Pulmonary artery endothelial cell (primary cell): ENCODE data around the gene TP53BP2. TPM values are rescaled to one million over a fixed set of nuclear protein-coding genes. Genes with fewer than 3 reads are reported as not detected.
"Not testable (repeated sequence)": the region's sequence is repeated elsewhere in the genome, so short reads cannot be mapped to it uniquely, and the experiment has no call there.

Experiments used
- DNase-seq: peaks from one replicate; pipeline ENCODE4 v3.0.0-alpha.2; 2011; ENCODE audit warnings: low read depth, low spot score
- total RNA-seq: library from RNA; depleted of rRNA; stranded (reverse); fragments of >200 nt; gene quantifications from 2 replicates; pipeline ENCODE4 v1.2.3, GENCODE V29; 2014

TP53BP2 gene
- total RNA-seq, 1 donor from 2014 or later: 16.0 TPM

DNA sequence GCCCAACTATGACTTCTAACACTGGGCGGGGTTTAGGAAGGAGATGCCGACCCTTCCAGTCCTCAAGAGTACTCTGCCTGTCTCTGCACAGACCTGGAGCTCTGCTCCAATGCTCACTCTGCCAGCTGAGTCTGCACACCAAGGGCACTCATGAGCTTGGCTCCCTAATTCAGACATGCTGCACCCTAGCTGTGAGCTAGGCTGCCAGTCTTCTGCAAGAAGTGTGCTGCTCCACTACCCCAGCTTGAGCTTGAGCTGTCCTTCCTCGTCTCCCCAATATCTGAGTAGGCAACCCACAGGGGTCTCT is 13.2 kb downstream of the TP53BP2 start:
- DNase-seq: no peak

DNA sequence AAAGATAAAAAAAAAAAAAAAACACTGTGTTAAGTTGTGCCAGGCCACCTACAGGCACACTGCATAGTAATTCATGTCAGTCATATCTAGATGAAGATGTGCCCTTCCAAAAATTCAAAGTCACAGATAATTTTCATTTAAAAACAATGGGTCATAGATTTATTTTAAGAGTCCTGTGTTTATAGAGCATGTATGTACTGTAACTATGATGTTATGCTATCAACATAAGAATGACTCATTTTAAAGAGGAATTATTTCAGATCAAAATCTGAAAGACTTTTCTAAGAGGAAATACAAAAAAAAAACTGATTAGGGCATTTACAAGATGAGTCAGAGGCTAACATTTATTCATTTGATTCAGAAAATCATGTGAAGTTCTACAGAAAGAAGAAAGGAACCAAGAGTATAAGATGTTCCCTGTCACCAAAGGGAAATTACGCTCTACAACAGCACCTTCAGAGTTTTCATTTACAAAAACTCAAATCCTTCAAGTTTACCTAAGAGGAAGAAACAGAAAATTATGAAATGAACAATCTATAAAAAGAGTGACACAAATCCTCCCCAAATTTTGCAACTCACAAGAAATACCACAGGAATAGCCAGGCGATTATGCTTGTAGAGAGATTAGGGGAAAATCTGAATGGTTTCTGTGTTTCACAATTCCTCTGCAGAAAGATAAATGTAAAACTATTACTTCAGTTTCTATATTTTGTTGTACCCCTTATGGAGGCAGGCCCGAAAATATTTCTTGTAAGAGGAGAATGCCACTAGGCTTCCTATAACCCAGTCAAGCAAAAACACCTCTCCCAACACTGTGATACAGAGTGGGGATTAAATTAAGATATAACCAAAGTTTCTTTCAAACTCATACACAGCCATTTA is 13.8 kb downstream of the TP53BP2 start:
- peak; percentile 50 for DNase-seq

- no peak for DNase-seq
Observed at GRCh38 chr1:223829678-223830077, 16.1 kb downstream of the TP53BP2 start.

GRCh38 chr1:223828162-223828848 is 17.4 kb downstream of the TP53BP2 start:
- no peak for DNase-seq

- DNase-seq: no peak
Observed at GRCh38 chr1:223827193-223827663, 18.5 kb downstream of the TP53BP2 start.

DNA sequence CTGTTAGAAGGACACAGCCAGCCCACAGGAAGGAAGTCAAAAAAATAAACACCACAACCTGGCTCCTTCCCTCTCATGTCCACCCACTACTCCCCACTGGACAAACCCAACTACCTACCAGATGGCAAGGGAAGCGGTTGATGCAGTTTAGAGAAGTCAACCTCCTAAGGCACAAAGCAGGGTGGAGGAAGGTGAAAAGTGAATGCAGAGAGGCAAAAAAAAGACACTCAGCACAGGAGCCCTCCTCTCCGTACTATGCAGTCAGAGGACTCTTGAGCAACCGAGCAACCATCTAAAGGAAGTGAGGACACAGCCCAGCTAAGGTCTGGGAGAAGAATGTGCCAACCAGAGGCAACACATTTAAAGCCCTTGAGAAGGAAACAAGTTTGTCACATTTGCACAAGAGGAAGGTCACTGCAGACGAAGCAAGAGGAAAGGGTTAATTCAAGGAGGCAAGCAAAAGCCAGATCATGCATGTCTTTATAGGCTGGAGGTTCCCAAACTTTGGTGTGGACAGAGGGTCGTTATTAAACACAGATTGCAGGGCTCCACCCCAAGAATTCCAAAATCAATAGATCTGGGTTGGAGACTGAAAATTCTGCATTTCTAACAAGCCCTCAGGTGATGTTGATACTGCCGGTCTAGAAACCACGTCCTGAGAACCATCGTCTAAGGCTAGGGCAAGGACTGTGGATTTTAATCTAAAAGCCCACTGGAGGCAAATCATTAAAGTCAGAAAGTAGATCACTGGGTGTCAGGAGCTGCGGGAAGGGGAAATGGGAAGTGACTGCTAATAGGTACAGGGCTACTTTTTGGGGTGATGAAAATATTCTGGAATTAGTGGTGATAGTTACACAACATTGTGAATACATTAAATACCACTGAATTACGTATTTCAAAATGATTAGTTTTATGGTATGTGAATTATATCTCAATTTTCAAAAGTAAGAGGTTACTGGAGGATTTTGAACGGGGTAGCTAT is 19.7 kb downstream of the TP53BP2 start:
- no peak for DNase-seq

DNA sequence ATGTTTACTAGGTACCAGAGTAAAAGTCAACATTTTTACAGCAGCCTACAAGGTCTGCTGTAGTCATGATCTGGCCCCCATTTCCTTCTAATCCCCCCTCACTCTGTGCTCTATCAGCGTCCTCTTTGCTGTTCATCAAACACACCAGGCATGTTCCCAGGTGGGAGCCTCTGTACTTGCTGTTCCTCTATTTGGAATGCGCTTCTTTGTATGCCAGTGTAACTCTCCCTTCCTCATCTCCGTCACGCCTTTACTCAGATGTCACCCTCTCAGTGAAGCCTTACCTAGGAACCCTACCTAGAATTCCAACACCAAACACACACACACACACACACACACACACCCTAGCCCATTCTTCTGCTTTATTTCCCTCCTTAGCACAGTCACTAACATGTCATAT is 21.0 kb downstream of the TP53BP2 start:
- DNase-seq: no peak

DNA sequence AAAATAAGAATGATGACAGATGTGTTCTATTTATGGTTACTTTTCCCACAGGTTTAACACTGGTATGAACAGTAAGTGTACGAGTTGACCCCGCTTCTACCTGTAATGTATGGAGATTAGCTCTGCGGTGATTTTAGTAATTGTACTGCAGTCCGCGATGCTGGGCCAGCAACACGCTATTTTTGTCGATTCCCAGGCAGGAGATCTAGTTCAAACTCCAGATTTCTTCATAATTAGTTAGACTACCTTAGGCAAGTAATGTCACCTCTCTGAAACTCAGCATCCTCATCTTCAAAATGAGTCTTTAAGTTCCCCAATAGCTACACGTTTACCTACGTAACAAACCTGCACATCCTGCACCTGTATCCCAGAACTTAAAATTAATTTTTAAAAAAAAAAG is 21.5 kb downstream of the TP53BP2 start:
- DNase-seq: no peak

GRCh38 chr1:223820971-223821370 is 24.8 kb downstream of the TP53BP2 start:
- DNase-seq: no peak

DNA sequence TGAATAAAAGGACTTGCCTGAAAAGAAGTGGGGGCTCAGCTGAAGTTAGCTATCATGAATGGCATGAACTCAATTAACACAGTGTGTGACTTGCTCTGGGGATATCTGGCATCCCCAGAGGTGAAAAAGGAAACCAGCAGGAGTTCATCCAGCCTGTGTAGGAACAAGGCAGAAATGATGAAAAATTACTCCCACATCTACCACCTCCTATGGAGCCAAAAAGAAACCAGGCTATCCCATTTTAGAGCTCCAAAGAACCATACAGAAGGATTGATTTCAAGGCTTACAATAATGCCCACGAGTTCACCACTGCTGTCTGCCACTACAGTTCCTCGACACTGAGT is 25.3 kb downstream of the TP53BP2 start:
- DNase-seq: no peak

DNA sequence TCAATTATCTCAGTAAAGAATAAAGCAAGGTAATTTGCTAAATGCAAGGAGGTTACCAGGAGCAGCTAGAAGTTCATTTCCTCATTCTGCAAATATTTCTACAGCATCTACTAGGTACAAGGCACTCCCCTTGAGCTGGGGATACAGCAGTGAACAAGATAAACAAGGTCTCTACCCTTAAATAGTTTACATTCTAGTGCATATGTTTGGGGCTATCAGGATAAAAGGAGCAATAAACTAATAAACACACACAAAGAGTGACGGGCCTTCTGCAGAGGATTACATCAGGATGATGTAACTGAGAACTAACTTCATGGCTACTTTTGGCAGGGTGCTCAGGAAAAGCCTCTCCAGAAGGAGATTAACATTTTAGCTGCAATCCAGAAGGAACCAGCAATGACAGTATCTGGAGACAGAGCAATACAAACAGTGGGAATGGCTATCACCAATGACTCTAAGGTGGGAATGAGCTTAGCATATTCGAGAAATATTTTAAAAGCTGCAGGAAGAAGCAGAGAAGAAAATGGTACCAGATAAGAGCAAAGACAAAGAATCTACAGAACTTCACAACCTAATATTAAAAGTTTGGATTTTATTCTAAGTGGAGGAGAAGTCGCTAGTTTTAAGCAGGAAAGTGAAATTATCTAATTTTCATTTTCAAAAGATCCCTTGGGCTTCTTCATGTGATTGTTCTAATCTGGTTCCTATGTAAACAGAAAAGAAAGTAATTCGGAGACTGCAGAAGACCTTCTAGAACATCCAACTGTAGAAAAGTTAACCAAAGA is 25.8 kb downstream of the TP53BP2 start:
- no peak for DNase-seq

- DNase-seq: not testable (repeated sequence)
Observed at GRCh38 chr1:223817265-223817664, 28.5 kb downstream of the TP53BP2 start.

- no peak for DNase-seq
Observed at GRCh38 chr1:223815865-223816264, 29.9 kb downstream of the TP53BP2 start.

GRCh38 chr1:223815020-223815853 is 30.5 kb downstream of the TP53BP2 start:
- DNase-seq: no peak

DNA sequence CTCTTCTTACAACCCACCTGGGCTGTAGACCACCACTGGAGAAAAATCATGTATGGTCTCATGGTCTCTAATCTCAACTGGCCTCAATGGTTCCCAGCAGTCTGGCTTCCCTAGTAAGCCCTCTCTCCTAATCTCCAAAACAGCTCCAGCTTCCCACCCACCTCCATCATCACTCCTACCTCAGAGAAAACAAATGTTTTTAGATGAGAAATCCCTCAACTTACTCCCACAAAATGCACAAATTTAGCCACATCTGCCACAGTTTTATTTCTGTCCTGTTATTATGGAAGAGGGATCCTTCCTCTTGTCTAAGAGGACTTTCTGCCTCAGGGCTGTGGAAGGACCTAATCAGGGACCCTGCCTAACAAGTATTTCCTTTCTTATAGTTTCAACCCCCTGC is 32.1 kb downstream of the TP53BP2 start:
- no peak for DNase-seq

- DNase-seq: no peak
Observed at GRCh38 chr1:223811634-223812101, 34.1 kb downstream of the TP53BP2 start.

DNA sequence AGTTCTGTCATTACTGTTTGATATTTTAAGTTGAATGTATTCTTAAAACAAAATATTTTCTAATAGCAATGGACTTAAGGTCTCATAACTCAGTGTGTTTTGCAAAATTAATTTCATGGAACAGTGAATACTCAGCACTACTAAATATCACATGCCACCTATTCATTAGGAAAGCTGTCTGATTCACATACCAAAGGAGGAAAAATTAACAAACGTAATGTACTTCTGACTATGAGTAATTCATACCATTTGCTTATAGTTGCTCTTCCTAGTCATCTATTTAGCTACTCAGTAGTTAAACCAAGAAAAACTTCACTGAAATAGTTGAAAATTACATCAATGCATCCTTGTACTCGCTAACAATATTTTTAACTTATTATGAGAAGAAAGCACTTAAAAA is 35.2 kb downstream of the TP53BP2 start:
- no peak for DNase-seq

GRCh38 chr1:223809905-223810304 is 35.8 kb downstream of the TP53BP2 start:
- not testable (repeated sequence) for DNase-seq

- DNase-seq: no peak
Observed at GRCh38 chr1:223803211-223803610, 42.5 kb downstream of the TP53BP2 start.

DNA sequence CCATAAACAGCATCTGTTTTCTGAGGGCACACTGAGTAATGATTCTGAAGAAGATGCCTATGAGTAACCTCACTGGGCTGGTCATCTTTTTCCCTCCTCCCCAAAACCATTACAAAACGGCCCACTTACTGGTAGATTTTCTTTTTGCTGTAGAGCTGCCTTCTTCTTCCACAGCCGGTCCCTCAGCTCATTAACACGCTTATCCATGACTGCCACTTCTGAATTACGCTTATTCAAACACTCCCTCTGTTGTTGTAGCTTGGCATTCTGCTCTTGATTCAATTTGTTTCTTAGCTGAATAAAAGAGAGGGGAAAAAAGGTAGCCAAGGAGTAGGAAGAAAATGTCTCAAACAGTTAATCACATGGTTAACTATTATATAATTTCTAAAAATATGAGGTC is 43.1 kb downstream of the TP53BP2 start:
- DNase-seq: no peak
